PFSK-1 (cell line): ENCODE results near the gene PXK.

Experiments used
- POLR2AphosphoS5 ChIP-seq: IDR thresholded peaks from 2 replicates; pipeline ENCODE4 v1.6.1; 2012; ENCODE audit warnings: low read depth, mild to moderate bottlenecking, control low read depth, low read length, moderate library complexity
- TAF1 ChIP-seq: IDR thresholded peaks from 2 replicates; pipeline ENCODE4 v1.6.1; 2012; ENCODE audit warnings: low read length, control low read depth, borderline replicate concordance; ENCODE audit not compliant: insufficient read depth

DNA sequence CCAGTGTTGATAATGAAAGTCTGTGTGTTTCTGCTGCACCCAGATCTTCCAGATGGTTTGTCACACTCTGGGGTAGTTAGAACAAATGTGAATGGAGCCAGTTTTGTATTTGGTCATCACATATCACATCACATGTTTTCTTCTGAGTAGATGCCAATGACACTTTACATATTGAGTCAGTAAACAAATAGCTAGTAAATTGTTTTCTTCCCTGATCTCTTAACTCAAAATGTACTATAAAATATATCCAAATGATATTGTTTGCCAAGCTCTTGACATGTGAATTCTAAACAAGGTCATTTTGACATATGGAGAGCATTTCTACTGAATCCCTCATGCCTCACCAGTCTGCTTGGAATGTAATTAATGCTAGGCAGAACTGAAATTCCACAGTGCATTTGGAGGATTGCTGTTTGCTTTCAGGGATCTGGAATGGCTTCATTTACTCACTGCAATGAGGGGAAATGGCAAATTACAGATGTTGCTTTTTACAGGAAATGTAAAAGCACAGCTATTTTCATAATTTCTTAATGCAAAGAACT lies 55.9 kb downstream of the PXK start:
- TF ChIP-seq TAF1 (no peak), POLR2AphosphoS5 (no peak)
